ENCODE measurements around the gene ENAH.

DNA sequence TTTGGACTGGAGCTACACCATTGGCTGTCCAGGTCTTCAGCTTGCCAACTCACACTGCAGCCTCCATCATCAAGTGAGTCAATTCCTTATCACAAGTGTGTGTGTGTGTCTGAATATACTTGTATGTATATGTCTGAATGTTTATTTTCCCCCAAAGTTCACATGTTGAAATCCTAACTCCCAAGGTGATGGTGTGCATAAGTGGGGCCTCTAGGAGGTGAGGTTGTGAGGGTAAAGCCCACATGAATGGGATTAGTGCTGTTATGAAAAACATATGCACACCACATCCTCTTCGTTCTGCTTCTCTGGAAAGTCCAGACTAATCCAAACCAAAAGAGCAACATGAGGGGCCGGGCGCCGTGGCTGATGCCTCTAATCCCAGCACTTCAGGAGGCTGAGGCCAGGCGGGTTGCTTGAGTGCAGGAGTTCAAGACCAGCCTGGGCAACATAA, 176.4 kb downstream of the ENAH start:
- no peak for TF ChIP-seq ZNF274 (IDR thresholded peaks at IDR 0.05; ENCODE audit: low read depth, low read length)
- no peak for TF ChIP-seq YY1 (IDR thresholded peaks at IDR 0.05; ENCODE audit: insufficient read depth, insufficient read length)
